GM19372 (cell line): Measurements from ENCODE around the gene SPATS2L.
A peak's percentile ranks its signal among the peaks of the same experiment; 100 is the strongest.

Source experiments
- ATAC-seq: cut with Tn5 transposase; IDR thresholded peaks from one replicate; pipeline ENCODE4 v1.9.1; 2021; ENCODE audit warnings: mild to moderate bottlenecking, low read depth, moderate library complexity; ENCODE audit not compliant: unreplicated experiment

Gene SPATS2L

GRCh38 chr2:200455958-200456421, 149.5 kb downstream of the SPATS2L start:
- peak; percentile 43 for ATAC-seq

DNA sequence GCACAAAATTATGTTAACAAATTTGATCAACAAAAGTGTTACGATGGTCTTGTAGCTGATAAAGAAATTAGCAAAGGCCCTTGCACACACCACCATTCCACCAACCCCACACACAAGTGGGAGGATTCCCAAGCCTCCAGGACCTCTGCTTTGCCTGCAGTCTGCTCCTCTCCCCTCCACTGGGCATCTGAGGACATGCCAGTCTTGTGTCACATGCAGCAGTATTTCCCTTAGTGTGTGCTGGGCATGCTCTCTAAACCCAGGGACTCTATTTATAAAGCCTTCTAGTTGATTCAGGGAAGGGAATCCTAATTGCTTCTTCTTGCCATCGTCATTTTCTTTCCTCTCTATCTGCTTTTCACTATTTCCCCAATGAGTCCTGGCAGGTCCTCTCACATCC, 150.1 kb downstream of the SPATS2L start:
- ATAC-seq: no peak

GRCh38 chr2:200459101-200459500, 152.6 kb downstream of the SPATS2L start:
- ATAC-seq: no peak

GRCh38 chr2:200461846-200462710, 155.6 kb downstream of the SPATS2L start:
- no peak for ATAC-seq

- no peak for ATAC-seq
Measured at GRCh38 chr2:200463452-200463851, 157.0 kb downstream of the SPATS2L start.

DNA sequence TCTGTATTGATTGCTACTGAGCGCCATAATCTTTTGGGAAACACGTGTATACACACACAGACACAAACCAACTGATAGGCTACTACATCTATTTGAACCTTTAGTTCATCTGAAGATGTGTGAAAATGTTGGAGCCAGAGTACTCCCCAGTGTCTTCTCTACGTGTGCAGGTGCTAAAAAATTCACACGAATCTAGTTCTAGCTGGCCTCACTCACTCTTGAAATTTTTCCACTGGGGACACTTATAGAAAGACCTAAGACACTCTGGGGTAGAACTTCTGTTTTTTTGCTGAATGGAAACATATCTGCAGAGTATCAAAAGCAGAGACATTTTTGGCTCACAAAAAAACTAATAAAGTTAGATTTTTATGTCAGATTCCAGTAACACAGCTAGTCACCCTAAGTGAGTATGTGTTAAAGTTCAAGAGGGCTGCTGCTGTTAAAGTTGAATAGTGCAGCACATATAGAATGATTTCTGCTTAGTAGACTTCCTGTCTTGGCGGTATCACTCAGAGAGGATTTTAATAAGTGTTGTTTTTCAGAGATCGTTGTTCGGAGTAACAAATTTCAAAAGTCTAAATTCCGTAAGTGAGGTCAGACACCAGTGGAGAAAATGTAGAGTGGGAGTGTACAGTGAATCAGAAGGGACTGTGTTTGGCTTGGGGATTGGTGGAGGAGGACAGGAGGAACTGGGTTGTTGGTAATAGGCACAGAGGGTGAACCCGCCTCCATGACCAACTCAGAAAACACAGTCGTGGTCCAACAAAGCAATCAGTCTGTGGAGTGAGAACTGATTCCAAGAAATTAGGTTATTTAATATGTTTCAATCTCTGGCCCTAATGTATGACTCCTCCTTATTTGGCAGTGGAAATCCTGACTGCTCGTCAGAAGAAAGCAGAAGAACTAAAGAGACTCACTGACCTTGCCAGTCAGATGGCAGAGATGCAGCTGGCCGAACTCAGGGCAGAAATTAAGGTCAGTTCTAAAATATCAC, 160.2 kb downstream of the SPATS2L start:
- peak; percentile 43 for ATAC-seq

DNA sequence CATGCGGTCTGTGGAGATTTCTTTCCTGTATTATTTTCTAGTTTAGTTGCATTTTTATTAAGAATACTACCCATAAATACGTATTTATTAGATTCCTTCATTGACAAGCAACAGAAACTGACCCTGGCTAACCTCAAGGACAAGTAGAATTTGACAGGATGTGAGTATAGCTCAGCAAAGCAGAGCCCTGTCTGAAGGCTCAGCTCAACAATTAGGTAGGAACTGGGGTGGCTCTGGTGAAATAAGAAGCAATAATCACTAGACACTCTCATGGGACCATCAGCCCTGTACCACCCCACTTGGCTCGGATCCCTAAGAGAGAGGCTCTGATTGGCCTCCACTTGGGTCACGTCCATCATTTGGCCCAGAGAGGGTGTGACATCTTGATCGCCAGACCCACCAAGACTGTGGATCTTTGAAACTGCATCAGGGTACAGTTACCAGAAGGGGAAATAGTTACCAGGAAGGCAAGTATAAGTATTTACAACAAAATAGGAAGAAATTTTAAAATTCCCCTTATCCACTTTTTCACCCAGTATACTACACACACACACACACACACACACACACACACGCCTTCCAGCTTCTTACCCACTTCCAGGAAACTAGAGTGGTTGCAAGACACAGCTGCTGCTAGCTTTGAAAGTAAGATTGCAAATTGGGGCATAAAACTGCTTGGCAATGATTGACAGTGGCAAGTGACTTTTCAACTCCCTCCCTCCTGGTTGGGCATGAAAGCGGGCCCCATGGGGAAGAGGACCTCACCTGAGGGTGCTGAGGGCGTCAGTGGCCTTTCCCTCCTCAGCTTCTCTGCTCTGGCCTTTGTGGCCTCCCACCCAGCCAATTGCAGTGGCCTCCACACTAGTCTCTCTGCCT, 161.6 kb downstream of the SPATS2L start:
- no peak for ATAC-seq

DNA sequence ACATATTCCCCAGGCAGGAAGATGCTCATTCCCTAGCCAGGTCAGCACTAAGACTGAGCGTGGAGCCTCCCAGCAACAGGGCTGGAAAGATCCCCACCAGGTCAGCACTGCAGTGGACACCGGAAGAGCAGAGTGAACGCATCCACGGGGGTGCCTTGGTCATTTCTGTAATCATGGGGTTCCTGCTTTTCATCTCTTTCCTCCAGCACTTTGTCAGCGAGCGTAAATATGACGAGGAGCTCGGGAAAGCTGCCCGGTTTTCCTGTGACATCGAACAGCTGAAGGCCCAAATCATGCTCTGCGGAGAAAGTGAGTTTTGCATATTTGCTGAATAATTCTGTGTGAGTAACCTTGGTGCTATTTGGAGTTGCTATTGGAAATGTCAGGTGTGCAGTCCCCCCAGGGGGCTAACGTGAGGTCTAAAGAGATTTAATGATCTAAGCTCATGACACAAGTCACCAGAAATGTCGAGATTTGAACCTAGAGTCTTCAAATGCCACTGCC, 163.3 kb downstream of the SPATS2L start:
- ATAC-seq: no peak

GRCh38 chr2:200470230-200470629, 163.7 kb downstream of the SPATS2L start:
- no peak for ATAC-seq

GRCh38 chr2:200471324-200471848, 164.9 kb downstream of the SPATS2L start:
- ATAC-seq: peak; percentile 62

- ATAC-seq: peak; percentile 2
Measured at GRCh38 chr2:200471928-200472645, 165.6 kb downstream of the SPATS2L start.

DNA sequence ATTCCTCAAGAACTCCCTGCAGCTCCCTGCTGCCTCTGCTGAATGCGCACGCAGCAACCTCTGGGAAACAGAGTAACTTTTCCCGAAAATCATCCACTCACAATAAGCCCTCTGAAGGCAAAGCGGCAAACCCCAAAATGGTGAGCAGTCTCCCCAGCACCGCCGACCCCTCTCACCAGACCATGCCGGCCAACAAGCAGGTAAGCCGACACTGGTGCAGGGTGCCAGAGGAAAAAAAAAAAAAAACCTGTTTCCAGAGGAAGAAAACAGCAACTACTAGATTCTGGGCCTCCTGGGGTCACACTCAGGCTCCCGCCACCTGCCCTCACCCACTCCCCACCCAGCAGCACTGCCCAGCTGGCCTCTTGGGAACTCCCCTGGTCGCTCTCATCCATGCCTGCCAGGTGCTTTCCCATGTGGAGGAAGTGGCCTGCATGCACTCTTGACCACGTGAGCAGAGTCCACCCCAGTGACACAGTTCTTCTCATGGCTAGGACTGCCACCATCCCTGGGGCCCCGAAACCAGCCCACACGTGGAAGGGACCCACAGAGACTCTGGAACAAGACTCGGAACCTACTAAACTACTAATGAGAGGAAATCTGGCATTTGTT, 166.5 kb downstream of the SPATS2L start:
- peak; percentile 34 for ATAC-seq

DNA sequence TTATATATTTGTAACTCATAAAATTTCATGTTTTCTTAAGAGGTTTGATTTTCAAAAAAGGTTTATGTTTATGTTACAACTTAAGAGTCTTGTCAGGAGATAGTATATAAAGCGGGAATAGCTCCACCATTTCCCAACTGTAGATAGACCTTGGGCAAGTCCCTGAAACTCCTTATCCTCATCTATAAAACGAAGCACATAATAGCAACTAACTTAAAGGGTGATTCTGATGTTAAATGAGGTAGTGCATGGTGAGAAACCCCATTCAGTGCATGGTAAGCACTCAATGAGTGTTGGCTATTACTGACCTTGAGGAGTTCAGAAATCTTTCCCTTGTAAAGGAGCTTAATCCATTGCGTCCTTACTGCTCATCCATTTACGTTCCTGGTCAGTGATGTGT, 169.3 kb downstream of the SPATS2L start:
- no peak for ATAC-seq

DNA sequence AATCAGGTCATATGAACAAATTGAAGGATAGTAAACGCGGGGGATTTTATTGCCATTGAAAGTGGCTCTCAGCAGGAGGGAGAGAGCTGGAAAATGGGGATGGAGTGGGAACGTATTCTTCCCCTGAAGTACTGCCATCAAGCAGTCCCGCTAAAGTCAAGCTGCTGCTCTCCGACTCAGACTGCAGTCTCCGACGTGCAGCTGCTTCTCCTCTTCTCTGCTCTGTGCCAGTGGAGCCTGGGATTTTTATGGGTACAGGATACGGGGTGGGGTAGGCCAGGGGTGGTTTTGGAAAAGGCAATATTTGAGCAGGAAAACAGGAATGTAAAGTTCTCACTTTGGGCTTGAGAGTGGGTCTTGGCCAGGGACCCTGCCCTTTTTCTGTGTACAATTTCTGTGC, 170.3 kb downstream of the SPATS2L start:
- no peak for ATAC-seq

DNA sequence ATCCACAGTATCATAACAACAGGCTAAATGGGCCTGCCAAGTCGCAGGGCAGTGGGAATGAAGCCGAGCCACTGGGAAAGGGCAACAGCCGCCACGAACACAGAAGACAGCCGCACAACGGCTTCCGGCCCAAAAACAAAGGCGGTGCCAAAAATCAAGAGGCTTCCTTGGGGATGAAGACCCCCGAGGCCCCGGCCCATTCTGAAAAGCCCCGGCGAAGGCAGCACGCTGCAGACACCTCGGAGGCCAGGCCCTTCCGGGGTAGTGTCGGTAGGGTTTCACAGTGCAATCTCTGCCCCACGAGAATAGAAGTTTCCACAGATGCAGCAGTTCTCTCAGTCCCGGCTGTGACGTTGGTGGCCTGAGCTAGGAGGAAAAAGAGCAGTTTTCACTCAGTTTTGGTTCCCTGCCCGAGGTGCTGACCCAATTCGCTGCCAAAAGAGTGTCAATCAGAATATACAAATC, 171.2 kb downstream of the SPATS2L start:
- ATAC-seq: no peak

DNA sequence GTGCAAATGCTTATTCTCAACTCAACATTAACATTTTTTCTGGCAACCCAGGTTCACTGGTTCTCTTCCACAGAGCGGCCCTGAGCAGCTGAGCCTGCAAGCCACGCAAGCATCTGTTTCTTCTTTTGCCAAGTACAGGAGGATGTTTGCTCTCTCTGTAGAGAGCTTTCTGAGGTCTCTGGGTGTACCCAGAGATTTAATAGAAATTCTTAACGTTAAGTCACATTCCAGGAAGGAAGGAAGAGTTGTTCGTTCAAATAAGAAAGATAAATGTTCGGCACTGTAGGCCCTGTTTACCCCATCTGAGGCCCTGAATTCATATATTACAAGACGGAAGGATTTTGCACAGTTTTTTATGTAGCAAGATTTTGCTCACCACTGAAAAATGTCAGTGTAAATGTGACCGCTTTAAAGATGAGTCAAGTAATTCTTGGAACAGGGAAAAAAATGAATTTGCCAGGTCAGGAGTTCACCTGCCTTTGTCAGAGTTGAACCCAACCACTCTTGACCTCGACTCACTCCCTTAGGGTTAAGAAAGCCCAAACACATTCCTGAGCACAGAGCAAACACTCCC, 173.3 kb downstream of the SPATS2L start:
- ATAC-seq: no peak

DNA sequence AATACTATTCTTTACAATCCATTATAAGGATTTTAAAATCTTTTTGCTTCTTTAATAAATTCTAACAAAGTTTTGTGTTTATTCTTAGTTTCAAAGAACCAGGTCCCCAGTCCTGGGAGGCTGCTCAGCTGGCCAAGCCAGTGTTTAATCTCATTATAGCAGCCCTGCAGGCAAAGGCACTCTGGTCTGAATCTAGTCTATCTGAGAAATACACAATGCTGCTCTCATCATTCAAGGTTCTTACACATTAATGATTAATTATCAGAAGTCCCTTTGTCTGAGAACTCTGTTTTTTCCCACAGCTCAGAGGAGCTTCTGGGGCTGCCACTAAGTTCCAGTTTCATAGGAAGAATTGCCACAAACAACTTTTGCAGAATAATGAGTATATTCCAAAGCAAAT, 175.7 kb downstream of the SPATS2L start:
- peak; percentile 55 for ATAC-seq

- peak; percentile 66 for ATAC-seq
Measured at GRCh38 chr2:200483729-200484198, 177.3 kb downstream of the SPATS2L start.
